ENCODE measurements around the gene ZNF862. TPM values are rescaled to one million over a fixed set of nuclear protein-coding genes. Genes with fewer than 3 reads are reported as not detected.

ZNF862 gene
- total and polyA plus RNA-seq, 7 donors = 0.92 to 23.8 (median 12.5) TPM

GRCh38 chr7:149850007-149850594 is 11.9 kb downstream of the ZNF862 start:
- H3K36me3 ChIP-seq = peaks cover 4 to 58% (median 14%) of the 10 kb centered on the region in 4 donors
- WGBS, 2 donors = 81 to 91% methylated on average over 16 of the region's 16 CpGs
- intact Hi-C loops (cut with DNase I) = no loop called here

GRCh38 chr7:149850716-149851115 is 12.5 kb downstream of the ZNF862 start:
- WGBS, 2 donors = 78 to 92% methylated on average over 4 of the region's 4 CpGs
- intact Hi-C loops (cut with DNase I) = no loop called here

More at GRCh38 chr7:149850007-149850594, 11.9 kb downstream of the ZNF862 start:
- Histone ChIP-seq H3K9me3 (no peaks in the 10 kb centered on the region), H3K4me3 (no peak overlapping the region), H3K27me3 (no peaks in the 10 kb centered on the region), H3K4me1 (peaks cover 0 to 9% (median 8%) of the 10 kb centered on the region in 4 donors), H3K27ac (no peak overlapping the region)
- TF ChIP-seq CTCF (IDR thresholded peaks at IDR 0.05) (no peak), POLR2A (IDR thresholded peaks at IDR 0.05) (no peak)
- no peak for DNase-seq

GRCh38 chr7:149851449-149851848 is 13.3 kb downstream of the ZNF862 start:
- 89 to 93% methylated on average over 9 of the region's 9 CpGs for WGBS, 2 donors
- Histone ChIP-seq H3K4me1 (peaks cover 0 to 20% (median 18%) of the 10 kb centered on the region in 4 donors), H3K27ac (no peak overlapping the region), H3K27me3 (no peaks in the 10 kb centered on the region), H3K36me3 (peaks cover 4 to 45% (median 14%) of the 10 kb centered on the region in 4 donors), H3K9me3 (no peaks in the 10 kb centered on the region), H3K4me3 (no peak overlapping the region)
- no peak for DNase-seq
- TF ChIP-seq POLR2AphosphoS5 (IDR thresholded peaks at IDR 0.05) (no peak), CTCF (IDR thresholded peaks at IDR 0.05) (no peak)
- intact Hi-C loops (cut with DNase I) = no loop called here

More at GRCh38 chr7:149850716-149851115, 12.5 kb downstream of the ZNF862 start:
- no peaks in the 10 kb centered on the region for H3K9me3 ChIP-seq
- peaks cover 4 to 52% (median 14%) of the 10 kb centered on the region in 4 donors for H3K36me3 ChIP-seq
- H3K4me3 ChIP-seq = no peak overlapping the region
- peaks cover 0 to 15% (median 14%) of the 10 kb centered on the region in 4 donors for H3K4me1 ChIP-seq
- no peak for DNase-seq
- no peaks in the 10 kb centered on the region for H3K27me3 ChIP-seq
- TF ChIP-seq CTCF (IDR thresholded peaks at IDR 0.05) (no peak), EP300 (IDR thresholded peaks at IDR 0.05) (no peak), POLR2AphosphoS5 (IDR thresholded peaks at IDR 0.05) (no peak), POLR2A (IDR thresholded peaks at IDR 0.05) (no peak)
- H3K27ac ChIP-seq = no peak overlapping the region

- WGBS, 2 donors = 95% methylated on average over 9 of the region's 9 CpGs
- H3K27me3 ChIP-seq = no peaks in the 10 kb centered on the region
- no peaks in the 10 kb centered on the region for H3K9me3 ChIP-seq
- intact Hi-C loops (cut with DNase I) = no loop called here
- TF ChIP-seq CTCF (IDR thresholded peaks at IDR 0.05) = no peak
- no peak for TF ChIP-seq POLR2A (IDR thresholded peaks at IDR 0.05)
- TF ChIP-seq EP300 (IDR thresholded peaks at IDR 0.05) = no peak
- no peak for TF ChIP-seq POLR2AphosphoS5 (IDR thresholded peaks at IDR 0.05)
- peaks cover 0 to 20% (median 18%) of the 10 kb centered on the region in 4 donors for H3K4me1 ChIP-seq
- no peak for DNase-seq
- H3K27ac ChIP-seq = no peak overlapping the region
- H3K4me3 ChIP-seq = no peak overlapping the region
- peaks cover 4 to 33% (median 12%) of the 10 kb centered on the region in 4 donors for H3K36me3 ChIP-seq
Observed at GRCh38 chr7:149853157-149853556, 15.0 kb downstream of the ZNF862 start.
